DND-41 (cell line): Measurements from ENCODE around the gene EPS15.

ENCODE experiments used
- EZH2 ChIP-seq: IDR thresholded peaks from 3 replicates; pipeline ENCODE4 v1.6.1; 2012; ENCODE audit warnings: borderline replicate concordance, low read depth, mild to moderate bottlenecking, moderate library complexity, low read length, inconsistent platforms; ENCODE audit not compliant: severe bottlenecking
- TF ChIP-seq, protein P1 (sequence below): IDR thresholded peaks from 2 replicates; pipeline ENCODE4 v1.5.1; 2012; ENCODE audit warnings: borderline replicate concordance, low read length, moderate library complexity, mild to moderate bottlenecking; ENCODE audit not compliant: poor library complexity, severe bottlenecking; ENCODE audit errors: extremely low read depth

DNA sequence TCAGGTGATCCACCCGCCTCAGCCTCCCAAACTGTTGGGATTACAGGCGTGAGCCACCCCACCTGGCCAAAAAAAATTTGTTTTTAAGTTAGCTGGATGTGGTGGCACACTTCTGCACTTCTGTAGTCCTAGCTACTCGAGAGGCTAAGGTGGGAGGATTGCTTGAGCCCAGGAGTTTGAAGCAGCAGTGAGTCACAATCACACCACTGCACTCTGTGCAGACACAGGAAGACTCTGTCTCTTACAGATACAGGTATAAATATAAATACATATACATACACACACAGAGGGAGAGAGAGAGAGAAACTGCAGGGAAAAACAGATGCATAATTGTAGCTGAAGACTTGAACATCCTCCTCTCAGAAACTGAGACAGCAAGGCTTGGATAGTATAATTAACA lies 34.8 kb upstream of the EPS15 start:
- TF ChIP-seq, protein P1, sequence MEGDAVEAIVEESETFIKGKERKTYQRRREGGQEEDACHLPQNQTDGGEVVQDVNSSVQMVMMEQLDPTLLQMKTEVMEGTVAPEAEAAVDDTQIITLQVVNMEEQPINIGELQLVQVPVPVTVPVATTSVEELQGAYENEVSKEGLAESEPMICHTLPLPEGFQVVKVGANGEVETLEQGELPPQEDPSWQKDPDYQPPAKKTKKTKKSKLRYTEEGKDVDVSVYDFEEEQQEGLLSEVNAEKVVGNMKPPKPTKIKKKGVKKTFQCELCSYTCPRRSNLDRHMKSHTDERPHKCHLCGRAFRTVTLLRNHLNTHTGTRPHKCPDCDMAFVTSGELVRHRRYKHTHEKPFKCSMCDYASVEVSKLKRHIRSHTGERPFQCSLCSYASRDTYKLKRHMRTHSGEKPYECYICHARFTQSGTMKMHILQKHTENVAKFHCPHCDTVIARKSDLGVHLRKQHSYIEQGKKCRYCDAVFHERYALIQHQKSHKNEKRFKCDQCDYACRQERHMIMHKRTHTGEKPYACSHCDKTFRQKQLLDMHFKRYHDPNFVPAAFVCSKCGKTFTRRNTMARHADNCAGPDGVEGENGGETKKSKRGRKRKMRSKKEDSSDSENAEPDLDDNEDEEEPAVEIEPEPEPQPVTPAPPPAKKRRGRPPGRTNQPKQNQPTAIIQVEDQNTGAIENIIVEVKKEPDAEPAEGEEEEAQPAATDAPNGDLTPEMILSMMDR, result no peak
- no peak for TF ChIP-seq EZH2
